Kidney epithelial cell (primary cell): ENCODE results near the gene MYOD1. TPM values are rescaled to one million over a fixed set of nuclear protein-coding genes. Genes with fewer than 3 reads are reported as not detected.

ENCODE experiments used
- DNase-seq: peaks from one replicate; pipeline ENCODE4 v3.0.0-alpha.2; 2010; ENCODE audit warnings: low read depth
- H3K27me3 ChIP-seq: 2 replicates; pipeline ENCODE4 v1.6.0; 2011; ENCODE audit warnings: low read length; ENCODE audit not compliant: control insufficient read depth, insufficient read depth
- H3K36me3 ChIP-seq: 2 replicates; pipeline ENCODE4 v1.5.1; 2011; ENCODE audit warnings: low read length; ENCODE audit not compliant: control insufficient read depth, insufficient read depth
- H3K4me3 ChIP-seq: 2 replicates; pipeline ENCODE4 v1.5.1; 2011; ENCODE audit warnings: low read depth, mild to moderate bottlenecking, control low read depth, low read length
- CTCF ChIP-seq: IDR thresholded peaks from 2 replicates; pipeline ENCODE4 v1.5.1; 2011; ENCODE audit warnings: mild to moderate bottlenecking, moderate library complexity, low read length, control low read depth, inconsistent platforms; ENCODE audit not compliant: insufficient read depth, poor library complexity, severe bottlenecking
- total RNA-seq: library from RNA; depleted of rRNA; stranded (reverse); fragments of >200 nt; gene quantifications from 2 replicates; pipeline ENCODE4 v1.2.3, GENCODE V29; 2015

The MYOD1 gene
- total RNA-seq, 1 donor from 2014 or later = not detected

- no peak for TF ChIP-seq CTCF
- Histone ChIP-seq H3K4me3 (no peak overlapping the region), H3K36me3 (no peaks in the 10 kb centered on the region), H3K27me3 (peaks cover 7% of the 10 kb centered on the region)
- no peak for DNase-seq
Measured at GRCh38 chr11:17750801-17751165, 31.4 kb downstream of the MYOD1 start.

GRCh38 chr11:17751558-17751957, 32.2 kb downstream of the MYOD1 start:
- H3K36me3 ChIP-seq = no peaks in the 10 kb centered on the region
- H3K4me3 ChIP-seq = no peak overlapping the region
- no peak for DNase-seq
- peaks cover 4% of the 10 kb centered on the region for H3K27me3 ChIP-seq
- no peak for TF ChIP-seq CTCF

- TF ChIP-seq CTCF = no peak
Measured at GRCh38 chr11:17752144-17752543, 32.8 kb downstream of the MYOD1 start.

GRCh38 chr11:17753153-17753552, 33.8 kb downstream of the MYOD1 start:
- no peak for TF ChIP-seq CTCF
- DNase-seq = no peak
- no peaks in the 10 kb centered on the region for H3K27me3 ChIP-seq
- no peaks in the 10 kb centered on the region for H3K36me3 ChIP-seq
- H3K4me3 ChIP-seq = no peak overlapping the region

More at GRCh38 chr11:17752144-17752543, 32.8 kb downstream of the MYOD1 start:
- DNase-seq = no peak
- no peaks in the 10 kb centered on the region for H3K36me3 ChIP-seq
- peaks cover 4% of the 10 kb centered on the region for H3K27me3 ChIP-seq
- no peak overlapping the region for H3K4me3 ChIP-seq

GRCh38 chr11:17753641-17754040, 34.3 kb downstream of the MYOD1 start:
- no peak for DNase-seq
- no peak overlapping the region for H3K4me3 ChIP-seq
- TF ChIP-seq CTCF = no peak
- no peaks in the 10 kb centered on the region for H3K36me3 ChIP-seq
- no peaks in the 10 kb centered on the region for H3K27me3 ChIP-seq

GRCh38 chr11:17755891-17756290, 36.5 kb downstream of the MYOD1 start:
- no peaks in the 10 kb centered on the region for H3K36me3 ChIP-seq
- no peak overlapping the region for H3K4me3 ChIP-seq
- no peak for DNase-seq
- no peaks in the 10 kb centered on the region for H3K27me3 ChIP-seq
- no peak for TF ChIP-seq CTCF
